HL-60 (cell line): ENCODE data around the gene CDH2.

Source experiments
- CTCF ChIP-seq: IDR thresholded peaks from one replicate; pipeline ENCODE4 v1.5.1; 2011; ENCODE audit warnings: low read length, control low read depth, inconsistent platforms; ENCODE audit not compliant: insufficient read depth
- GABPA ChIP-seq: IDR thresholded peaks from 2 replicates; pipeline ENCODE4 v1.6.1; 2012; ENCODE audit warnings: low read depth
- POLR2AphosphoS5 ChIP-seq: IDR thresholded peaks from 2 replicates; pipeline ENCODE4 v1.6.1; 2012; ENCODE audit warnings: low read depth
- REST ChIP-seq: IDR thresholded peaks from 2 replicates; pipeline ENCODE4 v1.6.1; 2012; ENCODE audit warnings: low read depth; ENCODE audit not compliant: insufficient replicate concordance
- SPI1 ChIP-seq: IDR thresholded peaks from 2 replicates; pipeline ENCODE4 v1.6.1; 2012; ENCODE audit warnings: low read depth, mild to moderate bottlenecking, borderline replicate concordance

GRCh38 chr18:27966881-27967280 is 210.0 kb downstream of the CDH2 start:
- TF ChIP-seq CTCF (no peak), POLR2AphosphoS5 (no peak), GABPA (no peak), REST (no peak), SPI1 (no peak)
